ENCODE measurements around the gene SPRR5. TPM values are rescaled to one million over a fixed set of nuclear protein-coding genes. Genes with fewer than 3 reads are reported as not detected.

SPRR5 gene
- total RNA-seq, 1 donor from 2014 or later: not detected

GRCh38 chr1:152972196-152972886 is 25.3 kb downstream of the SPRR5 start:
- Histone ChIP-seq H3K27ac (ENCODE audit: low read depth, low read length) (no peak overlapping the region), H3K4me1 (ENCODE audit: insufficient read depth, low read length) (no peaks in the 10 kb centered on the region), H3K9me3 (ENCODE audit: insufficient read depth, low read depth, low read length) (no peaks in the 10 kb centered on the region), H3K4me2 (ENCODE audit: low read length) (no peak overlapping the region), H2AFZ (ENCODE audit: low read depth, low read length) (no peak overlapping the region), H4K20me1 (ENCODE audit: insufficient read depth, low read length) (no peaks in the 10 kb centered on the region), H3K36me3 (ENCODE audit: insufficient read depth, low read length) (no peaks in the 10 kb centered on the region), H3K79me2 (ENCODE audit: insufficient read depth, low read length) (no peaks in the 10 kb centered on the region), H3K9ac (ENCODE audit: low read length) (no peak overlapping the region), H3K27me3 (ENCODE audit: insufficient read depth, low read length) (no peaks in the 10 kb centered on the region), H3K4me3 (ENCODE audit: insufficient read depth, low read depth, low read length) (no peak overlapping the region)
- peaks cover 7% of the 10 kb centered on the region for H3K27me3 Mint-ChIP-seq (ENCODE audit: low read depth, unreplicated experiment)
- FAIRE-seq (no peak), DNase-seq (ENCODE audit: low read depth) (no peak)
- no peak overlapping the region for H3K4me3 Mint-ChIP-seq (ENCODE audit: unreplicated experiment)
- peaks cover 1% of the 10 kb centered on the region for H3K36me3 Mint-ChIP-seq (ENCODE audit: low read depth, unreplicated experiment)
- peaks cover 2% of the 10 kb centered on the region for H3K9me3 Mint-ChIP-seq (ENCODE audit: unreplicated experiment)
- no peak for TF ChIP-seq EZH2 (IDR thresholded peaks at IDR 0.05; ENCODE audit: insufficient read depth, low read length)
- H3K27ac Mint-ChIP-seq (ENCODE audit: unreplicated experiment): no peak overlapping the region
- H3K4me1 Mint-ChIP-seq (ENCODE audit: low read depth, unreplicated experiment): no peaks in the 10 kb centered on the region

GRCh38 chr1:152976688-152977087 is 29.7 kb downstream of the SPRR5 start:
- Histone ChIP-seq H3K36me3 (ENCODE audit: insufficient read depth, low read length) (no peaks in the 10 kb centered on the region), H3K9me3 (ENCODE audit: insufficient read depth, low read depth, low read length) (no peaks in the 10 kb centered on the region), H3K27me3 (ENCODE audit: insufficient read depth, low read length) (no peaks in the 10 kb centered on the region), H3K79me2 (ENCODE audit: insufficient read depth, low read length) (no peaks in the 10 kb centered on the region), H3K4me1 (ENCODE audit: insufficient read depth, low read length) (no peaks in the 10 kb centered on the region), H3K27ac (ENCODE audit: low read depth, low read length) (no peak overlapping the region), H3K9ac (ENCODE audit: low read length) (no peak overlapping the region), H3K4me2 (ENCODE audit: low read length) (no peak overlapping the region), H4K20me1 (ENCODE audit: insufficient read depth, low read length) (no peaks in the 10 kb centered on the region), H3K4me3 (ENCODE audit: insufficient read depth, low read depth, low read length) (no peak overlapping the region), H2AFZ (ENCODE audit: low read depth, low read length) (no peak overlapping the region)
- Mint-ChIP-seq H3K9me3 (ENCODE audit: unreplicated experiment) (no peaks in the 10 kb centered on the region), H3K4me1 (ENCODE audit: low read depth, unreplicated experiment) (no peaks in the 10 kb centered on the region), H3K36me3 (ENCODE audit: low read depth, unreplicated experiment) (peaks cover 1% of the 10 kb centered on the region), H3K27me3 (ENCODE audit: low read depth, unreplicated experiment) (peaks cover 34% of the 10 kb centered on the region), H3K4me3 (ENCODE audit: unreplicated experiment) (no peak overlapping the region), H3K27ac (ENCODE audit: unreplicated experiment) (no peak overlapping the region)
- no peak for FAIRE-seq
- TF ChIP-seq CTCF (IDR thresholded peaks at IDR 0.05; ENCODE audit: insufficient read depth, low read depth, low read length): no peak
- no peak for TF ChIP-seq EZH2 (IDR thresholded peaks at IDR 0.05; ENCODE audit: insufficient read depth, low read length)
- no peak for DNase-seq (ENCODE audit: low read depth)

GRCh38 chr1:152977614-152978013 is 30.6 kb downstream of the SPRR5 start:
- no peaks in the 10 kb centered on the region for H3K36me3 Mint-ChIP-seq (ENCODE audit: low read depth, unreplicated experiment)

More at GRCh38 chr1:152977614-152978013, 30.6 kb downstream of the SPRR5 start:
- H3K4me1 Mint-ChIP-seq (ENCODE audit: low read depth, unreplicated experiment): no peaks in the 10 kb centered on the region
- no peaks in the 10 kb centered on the region for H3K27me3 ChIP-seq (ENCODE audit: insufficient read depth, low read length)
- H3K27ac ChIP-seq (ENCODE audit: low read depth, low read length): no peak overlapping the region
- H3K4me2 ChIP-seq (ENCODE audit: low read length): no peak overlapping the region
- no peaks in the 10 kb centered on the region for H4K20me1 ChIP-seq (ENCODE audit: insufficient read depth, low read length)
- no peaks in the 10 kb centered on the region for H3K4me1 ChIP-seq (ENCODE audit: insufficient read depth, low read length)
- H3K4me3 Mint-ChIP-seq (ENCODE audit: unreplicated experiment): no peak overlapping the region
- FAIRE-seq (no peak), DNase-seq (ENCODE audit: low read depth) (no peak)
- no peak overlapping the region for H3K9ac ChIP-seq (ENCODE audit: low read length)
- no peak overlapping the region for H3K4me3 ChIP-seq (ENCODE audit: insufficient read depth, low read depth, low read length)
- no peaks in the 10 kb centered on the region for H3K36me3 ChIP-seq (ENCODE audit: insufficient read depth, low read length)
- peaks cover 39% of the 10 kb centered on the region for H3K27me3 Mint-ChIP-seq (ENCODE audit: low read depth, unreplicated experiment)
- no peaks in the 10 kb centered on the region for H3K79me2 ChIP-seq (ENCODE audit: insufficient read depth, low read length)
- no peaks in the 10 kb centered on the region for H3K9me3 Mint-ChIP-seq (ENCODE audit: unreplicated experiment)
- TF ChIP-seq CTCF (IDR thresholded peaks at IDR 0.05; ENCODE audit: insufficient read depth, low read depth, low read length) (no peak), EZH2 (IDR thresholded peaks at IDR 0.05; ENCODE audit: insufficient read depth, low read length) (no peak)
- H3K9me3 ChIP-seq (ENCODE audit: insufficient read depth, low read depth, low read length): no peaks in the 10 kb centered on the region
- no peak overlapping the region for H3K27ac Mint-ChIP-seq (ENCODE audit: unreplicated experiment)
- no peak overlapping the region for H2AFZ ChIP-seq (ENCODE audit: low read depth, low read length)
